GM19467 (cell line): ENCODE results near the gene SPON1.
"Not testable (repeated sequence)": the region's sequence is repeated elsewhere in the genome, so short reads cannot be mapped to it uniquely, and the experiment has no call there.

Source experiments
- ATAC-seq: cut with Tn5 transposase; IDR thresholded peaks from one replicate; pipeline ENCODE4 v1.9.1; 2021; ENCODE audit warnings: mild to moderate bottlenecking, moderate library complexity; ENCODE audit not compliant: unreplicated experiment

The SPON1 gene

GRCh38 chr11:14075118-14076078 is 112.9 kb downstream of the SPON1 start:
- no peak for ATAC-seq

GRCh38 chr11:14079011-14079410 is 116.5 kb downstream of the SPON1 start:
- no peak for ATAC-seq

GRCh38 chr11:14079797-14080196 is 117.3 kb downstream of the SPON1 start:
- ATAC-seq, result no peak

GRCh38 chr11:14081581-14082231 is 119.2 kb downstream of the SPON1 start:
- ATAC-seq, result no peak

- ATAC-seq, result no peak
Observed at GRCh38 chr11:14082338-14082737, 119.8 kb downstream of the SPON1 start.

- not testable (repeated sequence) for ATAC-seq
Observed at GRCh38 chr11:14088861-14089260, 126.3 kb downstream of the SPON1 start.

- ATAC-seq, result no peak
Observed at GRCh38 chr11:14089690-14090462, 127.4 kb downstream of the SPON1 start.

- not testable (repeated sequence) for ATAC-seq
Observed at GRCh38 chr11:14090631-14091030, 128.1 kb downstream of the SPON1 start.

GRCh38 chr11:14093065-14093464 is 130.5 kb downstream of the SPON1 start:
- ATAC-seq, result no peak

- ATAC-seq, result no peak
Observed at GRCh38 chr11:14094481-14095037, 132.0 kb downstream of the SPON1 start.

- ATAC-seq, result no peak
Observed at GRCh38 chr11:14095882-14096281, 133.4 kb downstream of the SPON1 start.

GRCh38 chr11:14096606-14097005 is 134.1 kb downstream of the SPON1 start:
- no peak for ATAC-seq

- no peak for ATAC-seq
Observed at GRCh38 chr11:14101388-14101787, 138.9 kb downstream of the SPON1 start.

- ATAC-seq, result no peak
Observed at GRCh38 chr11:14102766-14103165, 140.2 kb downstream of the SPON1 start.

- no peak for ATAC-seq
Observed at GRCh38 chr11:14105446-14105845, 142.9 kb downstream of the SPON1 start.

GRCh38 chr11:14106303-14107049 is 144.0 kb downstream of the SPON1 start:
- ATAC-seq, result no peak

- no peak for ATAC-seq
Observed at GRCh38 chr11:14107050-14107430, 144.5 kb downstream of the SPON1 start.

- ATAC-seq, result no peak
Observed at GRCh38 chr11:14109742-14110141, 147.2 kb downstream of the SPON1 start.

- no peak for ATAC-seq
Observed at GRCh38 chr11:14110629-14111028, 148.1 kb downstream of the SPON1 start.

GRCh38 chr11:14111496-14111895 is 149.0 kb downstream of the SPON1 start:
- no peak for ATAC-seq
